Panc1 (cell line): Measurements from ENCODE around the gene NKAIN2. TPM values are rescaled to one million over a fixed set of nuclear protein-coding genes. Genes with fewer than 3 reads are reported as not detected.

Source experiments
- ATAC-seq: fragments of 200-7000 bp; cut with Tn5 transposase; 2 replicates; pipeline ENCODE4 v1.9.1; 2020; ENCODE audit warnings: mild to moderate bottlenecking, moderate library complexity
- BruUV-seq: library from RNA; stranded (reverse); fragments of 400-500 nt; replicated peaks from 2 replicates; lab custom pipeline; 2021; lab: Mats Ljungman, UMichigan
- CTCF ChIA-PET: fragments of 300-600 bp; sonication (Branson Sonifier 250); formaldehyde crosslinking; loops from one replicate; lab custom pipeline; 2022; ENCODE audit warnings: antibody characterized with exemption; lab: Charles Lee
- POLR2A ChIA-PET: fragments of 300-600 bp; sonication (Branson Sonifier 250); formaldehyde crosslinking; loops from one replicate; lab custom pipeline; 2022; ENCODE audit warnings: antibody characterized with exemption; lab: Charles Lee
- DNase-seq: peaks from one replicate; pipeline ENCODE4 v3.0.0-alpha.2; 2010; ENCODE audit warnings: low read depth, low spot score
- H3K27ac ChIP-seq: 2 replicates; pipeline ENCODE4 v1.5.1; 2011; ENCODE audit warnings: mild to moderate bottlenecking, low read length, inconsistent platforms
- H3K27me3 ChIP-seq: fragments of 200-500 bp; sonication (Bioruptor generic); 2 replicates; pipeline ENCODE4 v1.6.0; 2014; ENCODE audit warnings: low read length, inconsistent platforms; ENCODE audit not compliant: control insufficient read depth, insufficient read depth
- H3K36me3 ChIP-seq: fragments of 200-500 bp; sonication (Bioruptor generic); 2 replicates; pipeline ENCODE4 v1.5.1; 2014; ENCODE audit warnings: inconsistent platforms, mild to moderate bottlenecking, low read length, moderate library complexity; ENCODE audit not compliant: control insufficient read depth, insufficient read depth
- H3K4me1 ChIP-seq: 2 replicates; pipeline ENCODE4 v1.5.1; 2011; ENCODE audit warnings: inconsistent platforms, mild to moderate bottlenecking, low read length, moderate library complexity; ENCODE audit not compliant: control insufficient read depth, insufficient read depth
- H3K4me3 ChIP-seq, 2 experiments: 2 replicates each; pipeline ENCODE4 v1.5.1; 2011 to 2012; ENCODE audit warnings: low read depth in 2 of 2, low read length in 2 of 2, mild to moderate bottlenecking in 2 of 2, inconsistent platforms in 1 of 2, moderate library complexity in 1 of 2
- H3K9me3 ChIP-seq: fragments of 200-500 bp; sonication (Bioruptor generic); 2 replicates; pipeline ENCODE4 v1.5.1; 2014; ENCODE audit warnings: low read depth, mild to moderate bottlenecking, inconsistent platforms, low read length, moderate library complexity; ENCODE audit not compliant: control insufficient read depth, insufficient read depth
- POLR2AphosphoS5 ChIP-seq: IDR thresholded peaks from 2 replicates; pipeline ENCODE4 v1.6.1; 2012; ENCODE audit warnings: mild to moderate bottlenecking, low read depth, low read length, moderate library complexity
- SIN3A ChIP-seq: IDR thresholded peaks from 2 replicates; pipeline ENCODE4 v1.6.1; 2012; ENCODE audit warnings: low read depth, mild to moderate bottlenecking, low read length, moderate library complexity, borderline replicate concordance; ENCODE audit not compliant: insufficient read depth
- TCF7L2 ChIP-seq: IDR thresholded peaks from 2 replicates; pipeline ENCODE4 v1.6.1; 2011; ENCODE audit warnings: mild to moderate bottlenecking, low read depth, low read length, inconsistent platforms
- in situ Hi-C: cut with HindIII; loops from 2 replicates; pipeline ENCODE4 v1.10.0; 2016; ENCODE audit warnings: low sequenced_read_pairs, low pct_unique_long_range_greater_than_20kb
- intact Hi-C: fragments of 100-400 bp; cut with micrococcal nuclease; formaldehyde crosslinking; loops from one replicate; pipeline ENCODE4 v1.10.0; 2022; ENCODE audit not compliant: unreplicated experiment
- total RNA-seq: library from RNA; stranded (reverse); gene quantifications from one replicate; pipeline ENCODE4 v1.2.1, GENCODE V29; 2021; ENCODE audit not compliant: unreplicated experiment
- TF ChIP-seq, protein P1 (sequence below), 2 experiments: IDR thresholded peaks; 2 replicates each; pipeline ENCODE4 v1.6.1; 2011 to 2012; ENCODE audit warnings: low read depth in 2 of 2, control low read depth in 1 of 2, low read length in 1 of 2, mild to moderate bottlenecking in 1 of 2, moderate library complexity in 1 of 2; ENCODE audit not compliant: insufficient read depth in 1 of 2
- TF ChIP-seq, protein P2 (sequence below): fragments of 450-650 bp; IDR thresholded peaks from 2 replicates; pipeline ENCODE4 v1.5.1; 2017; ENCODE audit warnings: mild to moderate bottlenecking

NKAIN2 gene
- total RNA-seq, 1 experiment from 2014 or later: 2.6 TPM

DNA sequence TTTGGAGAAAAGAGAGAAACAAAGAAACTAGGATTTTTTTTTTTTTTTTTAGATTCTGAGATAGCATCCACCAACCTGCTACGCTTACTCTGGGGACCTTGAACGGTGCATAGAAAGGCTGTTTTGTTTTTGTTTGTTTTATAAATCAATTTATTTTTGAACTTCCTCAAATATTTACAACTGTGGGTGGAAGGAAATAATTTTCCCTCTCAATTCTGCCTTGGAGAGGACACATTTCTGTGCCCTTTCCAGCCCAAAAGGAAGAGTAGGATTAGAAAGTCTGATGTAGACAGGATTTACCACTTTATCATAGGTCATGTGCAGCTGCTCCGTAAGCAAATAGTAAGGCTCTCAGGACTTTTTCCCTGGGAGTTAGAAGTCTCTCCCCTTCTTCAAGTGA lies 190.5 kb downstream of the NKAIN2 start:
- no peak for TF ChIP-seq POLR2AphosphoS5
- no peak for TF ChIP-seq TCF7L2
- TF ChIP-seq, protein P1, sequence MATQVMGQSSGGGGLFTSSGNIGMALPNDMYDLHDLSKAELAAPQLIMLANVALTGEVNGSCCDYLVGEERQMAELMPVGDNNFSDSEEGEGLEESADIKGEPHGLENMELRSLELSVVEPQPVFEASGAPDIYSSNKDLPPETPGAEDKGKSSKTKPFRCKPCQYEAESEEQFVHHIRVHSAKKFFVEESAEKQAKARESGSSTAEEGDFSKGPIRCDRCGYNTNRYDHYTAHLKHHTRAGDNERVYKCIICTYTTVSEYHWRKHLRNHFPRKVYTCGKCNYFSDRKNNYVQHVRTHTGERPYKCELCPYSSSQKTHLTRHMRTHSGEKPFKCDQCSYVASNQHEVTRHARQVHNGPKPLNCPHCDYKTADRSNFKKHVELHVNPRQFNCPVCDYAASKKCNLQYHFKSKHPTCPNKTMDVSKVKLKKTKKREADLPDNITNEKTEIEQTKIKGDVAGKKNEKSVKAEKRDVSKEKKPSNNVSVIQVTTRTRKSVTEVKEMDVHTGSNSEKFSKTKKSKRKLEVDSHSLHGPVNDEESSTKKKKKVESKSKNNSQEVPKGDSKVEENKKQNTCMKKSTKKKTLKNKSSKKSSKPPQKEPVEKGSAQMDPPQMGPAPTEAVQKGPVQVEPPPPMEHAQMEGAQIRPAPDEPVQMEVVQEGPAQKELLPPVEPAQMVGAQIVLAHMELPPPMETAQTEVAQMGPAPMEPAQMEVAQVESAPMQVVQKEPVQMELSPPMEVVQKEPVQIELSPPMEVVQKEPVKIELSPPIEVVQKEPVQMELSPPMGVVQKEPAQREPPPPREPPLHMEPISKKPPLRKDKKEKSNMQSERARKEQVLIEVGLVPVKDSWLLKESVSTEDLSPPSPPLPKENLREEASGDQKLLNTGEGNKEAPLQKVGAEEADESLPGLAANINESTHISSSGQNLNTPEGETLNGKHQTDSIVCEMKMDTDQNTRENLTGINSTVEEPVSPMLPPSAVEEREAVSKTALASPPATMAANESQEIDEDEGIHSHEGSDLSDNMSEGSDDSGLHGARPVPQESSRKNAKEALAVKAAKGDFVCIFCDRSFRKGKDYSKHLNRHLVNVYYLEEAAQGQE (IDR thresholded peaks at IDR 0.05; ENCODE audit: insufficient read depth in 1 of 2, low read depth in 2 of 2, low read length in 1 of 2): no peak
- TF ChIP-seq, protein P2, sequence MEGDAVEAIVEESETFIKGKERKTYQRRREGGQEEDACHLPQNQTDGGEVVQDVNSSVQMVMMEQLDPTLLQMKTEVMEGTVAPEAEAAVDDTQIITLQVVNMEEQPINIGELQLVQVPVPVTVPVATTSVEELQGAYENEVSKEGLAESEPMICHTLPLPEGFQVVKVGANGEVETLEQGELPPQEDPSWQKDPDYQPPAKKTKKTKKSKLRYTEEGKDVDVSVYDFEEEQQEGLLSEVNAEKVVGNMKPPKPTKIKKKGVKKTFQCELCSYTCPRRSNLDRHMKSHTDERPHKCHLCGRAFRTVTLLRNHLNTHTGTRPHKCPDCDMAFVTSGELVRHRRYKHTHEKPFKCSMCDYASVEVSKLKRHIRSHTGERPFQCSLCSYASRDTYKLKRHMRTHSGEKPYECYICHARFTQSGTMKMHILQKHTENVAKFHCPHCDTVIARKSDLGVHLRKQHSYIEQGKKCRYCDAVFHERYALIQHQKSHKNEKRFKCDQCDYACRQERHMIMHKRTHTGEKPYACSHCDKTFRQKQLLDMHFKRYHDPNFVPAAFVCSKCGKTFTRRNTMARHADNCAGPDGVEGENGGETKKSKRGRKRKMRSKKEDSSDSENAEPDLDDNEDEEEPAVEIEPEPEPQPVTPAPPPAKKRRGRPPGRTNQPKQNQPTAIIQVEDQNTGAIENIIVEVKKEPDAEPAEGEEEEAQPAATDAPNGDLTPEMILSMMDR: no peak
- TF ChIP-seq SIN3A: no peak
- Histone ChIP-seq H3K9me3 (no peaks in the 10 kb centered on the region), H3K27ac (no peak overlapping the region), H3K27me3 (no peaks in the 10 kb centered on the region), H3K4me3 (no peak overlapping the region), H3K36me3 (no peaks in the 10 kb centered on the region), H3K4me1 (peaks cover 4% of the 10 kb centered on the region; the same call in 1 of the 2 replicates)
- DNase-seq (no peak), ATAC-seq (no peak)
- ChIA-PET POLR2A (no interaction called here), CTCF (no interaction called here)
- intact Hi-C loops: no loop called here
- no TSS peak for BruUV-seq
- in situ Hi-C loops: no loop called here

DNA sequence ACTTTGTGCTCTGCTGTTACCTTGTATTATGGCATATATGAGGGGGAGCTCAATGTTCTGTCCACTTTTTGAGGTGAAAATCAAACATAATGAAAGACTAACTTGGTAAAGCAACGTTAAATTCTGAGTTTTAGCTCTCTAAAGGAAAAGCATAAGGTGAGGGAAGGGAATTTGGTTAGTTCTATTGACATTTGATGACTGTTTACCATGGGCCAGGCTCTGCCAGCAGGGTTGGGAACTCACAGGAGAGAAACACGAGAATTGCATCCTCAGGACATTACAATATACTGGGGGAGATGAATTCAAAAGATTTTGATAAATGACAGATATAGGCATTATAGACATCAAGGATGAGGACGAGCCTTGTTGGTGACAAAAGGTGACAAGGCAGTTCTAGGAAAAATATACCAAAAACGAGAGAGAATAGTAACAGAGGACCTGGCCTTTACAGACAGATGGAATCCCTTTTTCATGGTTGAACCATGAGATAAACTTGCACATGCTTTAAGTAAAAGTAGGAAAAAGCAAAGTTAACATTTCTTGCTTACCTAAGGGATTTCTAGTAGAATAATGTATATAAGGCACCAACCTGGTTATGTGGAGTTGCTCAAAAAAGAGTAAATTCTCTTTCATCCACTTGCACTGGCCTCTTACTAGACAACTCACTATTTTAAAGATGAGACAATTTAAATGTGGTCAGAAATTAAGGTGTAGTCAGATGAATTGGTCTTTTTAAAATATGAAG lies 191.4 kb downstream of the NKAIN2 start:
- ChIA-PET CTCF (no interaction called here), POLR2A (no interaction called here)
- peaks cover 4% of the 10 kb centered on the region for H3K4me1 ChIP-seq
- in situ Hi-C loops: no loop called here
- TF ChIP-seq POLR2AphosphoS5: no peak
- TF ChIP-seq SIN3A: no peak
- TF ChIP-seq TCF7L2: no peak
- TF ChIP-seq, protein P2: no peak
- TF ChIP-seq, protein P1 (IDR thresholded peaks at IDR 0.05; ENCODE audit: insufficient read depth in 1 of 2, low read depth in 2 of 2, low read length in 1 of 2): no peak
- ATAC-seq (no peak), DNase-seq (no peak)
- no peaks in the 10 kb centered on the region for H3K27me3 ChIP-seq
- intact Hi-C loops: no loop called here
- no peaks in the 10 kb centered on the region for H3K9me3 ChIP-seq
- BruUV-seq: no TSS peak
- H3K27ac ChIP-seq: peak overlapping the region; percentile 27; the same call in 1 of the 2 replicates
- H3K4me3 ChIP-seq: no peak overlapping the region
- H3K36me3 ChIP-seq: no peaks in the 10 kb centered on the region
